Medulla oblongata (tissue), 1 donor: Measurements from ENCODE around the gene DRG1.
"Not testable (repeated sequence)": the region's sequence is repeated elsewhere in the genome, so short reads cannot be mapped to it uniquely, and the experiment has no call there.

ENCODE experiments used
- DNase-seq: peaks from one replicate; pipeline ENCODE4 v3.0.0-alpha.2; 2015; ENCODE audit errors: extremely low spot score

DRG1 gene

GRCh38 chr22:31399211-31400022 is at the start of gene DRG1:
DRG1 (plus strand) TSS chr22:31399604; CDS start chr22:31399684, 80 bp downstream.
- DNase-seq: peak; percentile 98

GRCh38 chr22:31349960-31350359 is 49.4 kb upstream of the DRG1 start:
- DNase-seq: no peak

GRCh38 chr22:31350410-31350863 is 49.0 kb upstream of the DRG1 start:
- DNase-seq: no peak

GRCh38 chr22:31354515-31354914 is 44.9 kb upstream of the DRG1 start:
- no peak for DNase-seq

- no peak for DNase-seq
Observed at GRCh38 chr22:31360029-31360428, 39.4 kb upstream of the DRG1 start.

GRCh38 chr22:31361743-31362142 is 37.7 kb upstream of the DRG1 start:
- DNase-seq: no peak

- DNase-seq: no peak
Observed at GRCh38 chr22:31363885-31364465, 35.4 kb upstream of the DRG1 start.

- DNase-seq: no peak
Observed at GRCh38 chr22:31367426-31367825, 32.0 kb upstream of the DRG1 start.

GRCh38 chr22:31377612-31378011 is 21.8 kb upstream of the DRG1 start:
- DNase-seq: no peak

- DNase-seq: no peak
Observed at GRCh38 chr22:31378123-31378522, 21.3 kb upstream of the DRG1 start.

GRCh38 chr22:31378651-31379050 is 20.8 kb upstream of the DRG1 start:
- DNase-seq: not testable (repeated sequence)

- DNase-seq: no peak
Observed at GRCh38 chr22:31393893-31394292, 5.5 kb upstream of the DRG1 start.

GRCh38 chr22:31394326-31394725 is 5.1 kb upstream of the DRG1 start:
- DNase-seq: no peak

- DNase-seq: no peak
Observed at GRCh38 chr22:31398231-31398630, 1.2 kb upstream of the DRG1 start.

GRCh38 chr22:31400023-31400397 is 606 bp downstream of the DRG1 start:
- DNase-seq: peak; percentile 6

GRCh38 chr22:31402350-31402749 is 2.9 kb downstream of the DRG1 start:
- DNase-seq: not testable (repeated sequence)

GRCh38 chr22:31425331-31426050 is 26.1 kb downstream of the DRG1 start:
- no peak for DNase-seq

GRCh38 chr22:31431950-31432349 is 32.5 kb downstream of the DRG1 start:
- no peak for DNase-seq

GRCh38 chr22:31436132-31436531 is 36.7 kb downstream of the DRG1 start:
- peak; percentile 9 for DNase-seq

- no peak for DNase-seq
Observed at GRCh38 chr22:31439808-31440207, 40.4 kb downstream of the DRG1 start.

GRCh38 chr22:31440681-31441080 is 41.3 kb downstream of the DRG1 start:
- no peak for DNase-seq

- no peak for DNase-seq
Observed at GRCh38 chr22:31441652-31442051, 42.2 kb downstream of the DRG1 start.
